A673 (cell line): ENCODE results near the gene ADH1B. TPM values are rescaled to one million over a fixed set of nuclear protein-coding genes. Genes with fewer than 3 reads are reported as not detected.

Experiments used
- BruUV-seq: library from RNA; stranded (reverse); fragments of 400-500 nt; replicated peaks from 2 replicates; lab custom pipeline; 2021; lab: Mats Ljungman, UMichigan
- CTCF ChIA-PET: fragments of 300-600 bp; sonication (Branson Sonifier 250); formaldehyde crosslinking; loops from one replicate; lab custom pipeline; 2022; ENCODE audit warnings: antibody characterized with exemption; lab: Charles Lee
- POLR2A ChIA-PET: fragments of 300-600 bp; sonication (Branson Sonifier 250); formaldehyde crosslinking; loops from one replicate; lab custom pipeline; 2022; ENCODE audit warnings: antibody characterized with exemption; ENCODE audit not compliant: low non-redundant PET; lab: Charles Lee
- DNase-seq: peaks from one replicate; pipeline ENCODE4 v3.0.0-alpha.2; 2015; ENCODE audit warnings: low spot score
- H3K27ac ChIP-seq: fragments of 200-600 bp; sonication (generic); 2 replicates; pipeline ENCODE4 v1.5.1; 2016; ENCODE audit warnings: mixed run types, low read depth, mild to moderate bottlenecking, mixed read lengths, antibody characterized with exemption, low read length; ENCODE audit not compliant: poor library complexity, severe bottlenecking
- H3K27me3 ChIP-seq: fragments of 200-600 bp; sonication (generic); replicated peaks from 2 replicates; pipeline ENCODE4 v1.6.1; 2017; ENCODE audit warnings: mixed run types, low read depth, mild to moderate bottlenecking, mixed read lengths, antibody characterized with exemption, low read length; ENCODE audit not compliant: insufficient read depth, poor library complexity
- H3K36me3 ChIP-seq: fragments of 200-600 bp; sonication (generic); 2 replicates; pipeline ENCODE4 v1.6.1; 2016; ENCODE audit warnings: mixed run types, mild to moderate bottlenecking, mixed read lengths, antibody characterized with exemption, low read length; ENCODE audit not compliant: insufficient read depth, poor library complexity, severe bottlenecking
- H3K4me1 ChIP-seq: fragments of 200-600 bp; sonication (generic); 2 replicates; pipeline ENCODE4 v1.6.1; 2017; ENCODE audit warnings: mixed run types, mild to moderate bottlenecking, mixed read lengths, antibody characterized with exemption, low read length; ENCODE audit not compliant: insufficient read depth, poor library complexity, severe bottlenecking
- H3K4me3 ChIP-seq: fragments of 200-600 bp; sonication (generic); 2 replicates; pipeline ENCODE4 v1.5.1; 2016; ENCODE audit warnings: low read depth, mixed run types, mild to moderate bottlenecking, mixed read lengths, low read length; ENCODE audit not compliant: poor library complexity, severe bottlenecking
- H3K9me3 ChIP-seq: fragments of 200-600 bp; sonication (generic); 2 replicates; pipeline ENCODE4 v1.6.1; 2016; ENCODE audit warnings: mixed run types, low read depth, mild to moderate bottlenecking, mixed read lengths, antibody characterized with exemption, low read length; ENCODE audit not compliant: poor library complexity, severe bottlenecking
- CTCF ChIP-seq: fragments of 300-800, 200-600 bp; sonication (generic); conservative IDR thresholded peaks from 2 replicates; pipeline ENCODE4 v1.5.1; 2017; ENCODE audit warnings: low read depth, mild to moderate bottlenecking, antibody characterized with exemption, low read length, moderate library complexity, mixed read lengths
- EZH2 ChIP-seq: fragments of 200-600 bp; sonication (generic); IDR thresholded peaks from 2 replicates; pipeline ENCODE4 v1.6.1; 2017; ENCODE audit warnings: borderline replicate concordance, low read depth, mild to moderate bottlenecking, mixed read lengths, antibody characterized with exemption, low read length; ENCODE audit not compliant: poor library complexity, severe bottlenecking
- intact Hi-C: fragments of 100-400 bp; cut with micrococcal nuclease; formaldehyde crosslinking; loops from one replicate; pipeline ENCODE4 v1.10.0; 2022; ENCODE audit not compliant: unreplicated experiment
- total RNA-seq: library from RNA; stranded (reverse); gene quantifications from 2 replicates; pipeline ENCODE4 v1.2.3, GENCODE V29; 2021

Gene ADH1B
- total RNA-seq, 1 experiment from 2014 or later = not detected

DNA sequence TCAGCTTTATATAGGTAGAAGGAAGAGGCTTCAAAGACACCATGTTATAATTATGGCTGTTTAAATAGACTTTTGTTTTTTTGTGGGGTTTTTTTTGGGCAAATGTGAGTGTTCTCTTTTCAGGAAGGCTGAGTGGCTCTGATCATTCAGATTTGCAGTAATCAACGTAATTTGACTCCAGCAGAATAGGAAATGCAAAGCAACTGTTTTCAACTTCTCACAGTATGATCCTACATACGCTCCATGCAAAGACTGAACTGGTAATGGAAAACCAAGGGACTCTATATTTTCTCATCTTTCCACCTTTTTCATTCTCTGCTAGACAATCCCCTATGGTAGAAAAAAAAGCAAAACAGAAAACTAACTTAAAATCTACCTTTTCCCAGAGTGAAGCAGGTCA is 10.8 kb downstream of the ADH1B start:
- H3K4me1 ChIP-seq = no peaks in the 10 kb centered on the region
- no peaks in the 10 kb centered on the region for H3K36me3 ChIP-seq
- no TSS peak for BruUV-seq
- intact Hi-C loops = no loop called here
- no peaks in the 10 kb centered on the region for H3K27me3 ChIP-seq
- H3K9me3 ChIP-seq = no peaks in the 10 kb centered on the region
- no peak for DNase-seq
- TF ChIP-seq EZH2 = no peak
- no peak for TF ChIP-seq CTCF
- H3K4me3 ChIP-seq = no peak overlapping the region
- H3K27ac ChIP-seq = no peak overlapping the region
- ChIA-PET CTCF (interaction anchor here (0.6 kb wide), 1 partner anchor 120 kb away, joined by 3 read pairs; no protein-coding TSS in a partner anchor), POLR2A (no interaction called here)

GRCh38 chr4:99305638-99306400 is 15.4 kb downstream of the ADH1B start:
- TF ChIP-seq EZH2 (no peak), CTCF (no peak)
- no peak overlapping the region for H3K4me3 ChIP-seq
- ChIA-PET POLR2A (no interaction called here), CTCF (no interaction called here)
- H3K36me3 ChIP-seq = no peaks in the 10 kb centered on the region
- intact Hi-C loops = no loop called here
- peaks cover 4% of the 10 kb centered on the region for H3K4me1 ChIP-seq
- H3K27me3 ChIP-seq = no peaks in the 10 kb centered on the region
- BruUV-seq = no TSS peak
- no peak overlapping the region for H3K27ac ChIP-seq
- no peaks in the 10 kb centered on the region for H3K9me3 ChIP-seq
- no peak for DNase-seq

DNA sequence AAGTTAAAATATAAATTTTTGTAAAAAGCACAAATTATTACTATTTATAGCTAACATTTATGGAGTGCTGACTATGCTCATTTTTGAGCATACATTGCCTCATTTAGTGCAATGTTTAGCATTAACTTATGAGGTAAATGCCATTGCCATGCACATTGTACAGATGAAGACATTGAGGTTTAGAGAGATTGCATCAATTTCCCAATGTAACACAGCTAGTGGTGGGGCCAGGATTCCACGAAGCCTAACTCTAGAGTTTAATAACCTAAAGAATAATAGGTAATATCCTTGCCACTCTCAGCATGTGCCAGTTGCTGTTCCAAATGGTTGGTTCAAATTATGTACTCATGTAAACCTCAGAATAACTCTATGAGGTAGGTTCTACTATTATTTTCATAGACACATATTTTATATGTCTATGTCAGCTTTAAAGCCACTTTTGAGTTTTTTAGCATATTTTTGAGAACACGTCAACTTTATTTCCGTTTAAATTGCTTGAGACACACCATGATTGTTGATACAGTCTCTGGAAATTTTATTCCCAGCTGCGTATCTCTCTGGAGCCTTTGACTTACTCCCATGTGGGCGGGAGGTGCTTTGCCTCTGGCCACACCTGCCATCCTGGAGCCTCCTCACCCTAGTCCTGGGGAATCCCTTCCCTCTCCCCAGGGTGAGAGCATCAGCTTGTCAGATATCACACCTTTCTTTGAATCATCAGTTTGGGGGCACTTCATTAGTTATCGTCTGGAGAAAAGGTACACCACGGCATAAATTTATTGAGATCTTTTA is 19.6 kb downstream of the ADH1B start:
- Histone ChIP-seq H3K4me3 (no peak overlapping the region), H3K27ac (no peak overlapping the region), H3K27me3 (no peaks in the 10 kb centered on the region), H3K36me3 (no peaks in the 10 kb centered on the region), H3K9me3 (no peaks in the 10 kb centered on the region), H3K4me1 (peaks cover 9% of the 10 kb centered on the region)
- POLR2A ChIA-PET = no interaction called here
- TF ChIP-seq CTCF (no peak), EZH2 (no peak)
- CTCF ChIA-PET = no interaction called here
- intact Hi-C loops = no loop called here
- no TSS peak for BruUV-seq
- DNase-seq = no peak
